SK-N-MC (cell line): ENCODE measurements around the gene SLC5A7.

Experiments used
- DNase-seq: peaks from one replicate; pipeline ENCODE4 v3.0.0-alpha.2; 2011; ENCODE audit warnings: low read depth, low spot score
- H3K27ac ChIP-seq: fragments of 200-600 bp; sonication (generic); 2 replicates; pipeline ENCODE4 v1.5.1; 2016; ENCODE audit warnings: mixed run types
- H3K36me3 ChIP-seq: fragments of 200-600 bp; sonication (generic); 2 replicates; pipeline ENCODE4 v1.6.1; 2017; ENCODE audit warnings: antibody characterized with exemption, low read length, mixed read lengths; ENCODE audit not compliant: insufficient read depth
- H3K4me3 ChIP-seq: fragments of 200-600 bp; sonication (generic); 2 replicates; pipeline ENCODE4 v1.5.1; 2016
- H3K9ac ChIP-seq: fragments of 200-600 bp; sonication (generic); 2 replicates; pipeline ENCODE4 v1.8.0; 2017; ENCODE audit warnings: mixed run types, mixed read lengths; ENCODE audit not compliant: insufficient read length
- H3K9me3 ChIP-seq: fragments of 200-600 bp; sonication (generic); 2 replicates; pipeline ENCODE4 v1.6.1; 2017; ENCODE audit warnings: low read depth, mild to moderate bottlenecking, antibody characterized with exemption, low read length, moderate library complexity, mixed read lengths
- EZH2 ChIP-seq: fragments of 200-600 bp; sonication (generic); IDR thresholded peaks from one replicate; pipeline ENCODE4 v1.6.1; 2017; ENCODE audit warnings: antibody characterized with exemption
- FOXP2 ChIP-seq: optimal IDR thresholded peaks from 2 replicates; pipeline ENCODE3; 2011; ENCODE audit warnings: mild to moderate bottlenecking, moderate library complexity; ENCODE audit not compliant: insufficient read depth; ENCODE audit errors: extremely low read length, control extremely low read depth
- POLR2AphosphoS5 ChIP-seq: IDR thresholded peaks from 2 replicates; pipeline ENCODE4 v1.6.1; 2012; ENCODE audit warnings: mild to moderate bottlenecking, low read depth, low read length, borderline replicate concordance

The SLC5A7 gene

GRCh38 chr2:108031471-108031941 lies 45.2 kb downstream of the SLC5A7 start:
- no peak for DNase-seq
- Histone ChIP-seq H3K36me3 (no peaks in the 10 kb centered on the region), H3K27ac (no peak overlapping the region), H3K9me3 (no peaks in the 10 kb centered on the region), H3K4me3 (no peak overlapping the region), H3K9ac (no peak overlapping the region)
- TF ChIP-seq FOXP2 = no peak
- TF ChIP-seq EZH2 = no peak
- no peak for TF ChIP-seq POLR2AphosphoS5

- Histone ChIP-seq H3K9me3 (no peaks in the 10 kb centered on the region), H3K9ac (no peak overlapping the region), H3K36me3 (no peaks in the 10 kb centered on the region), H3K27ac (no peak overlapping the region), H3K4me3 (no peak overlapping the region)
- no peak for DNase-seq
- TF ChIP-seq EZH2 = no peak
- no peak for TF ChIP-seq POLR2AphosphoS5
- TF ChIP-seq FOXP2 = no peak
Observed at GRCh38 chr2:108034843-108035242, 48.5 kb downstream of the SLC5A7 start.

- Histone ChIP-seq H3K27ac (no peak overlapping the region), H3K36me3 (no peaks in the 10 kb centered on the region), H3K4me3 (no peak overlapping the region), H3K9ac (no peak overlapping the region), H3K9me3 (no peaks in the 10 kb centered on the region)
- no peak for DNase-seq
- TF ChIP-seq POLR2AphosphoS5 = no peak
- TF ChIP-seq EZH2 = no peak
- no peak for TF ChIP-seq FOXP2
Observed at GRCh38 chr2:108048752-108049151, 62.4 kb downstream of the SLC5A7 start.

GRCh38 chr2:108058576-108059137 lies 72.3 kb downstream of the SLC5A7 start:
- Histone ChIP-seq H3K36me3 (no peaks in the 10 kb centered on the region), H3K9ac (no peak overlapping the region), H3K4me3 (no peak overlapping the region), H3K9me3 (no peaks in the 10 kb centered on the region), H3K27ac (no peak overlapping the region)
- TF ChIP-seq EZH2 (no peak), FOXP2 (no peak), POLR2AphosphoS5 (no peak)
- DNase-seq = no peak

GRCh38 chr2:108061439-108062042 lies 75.2 kb downstream of the SLC5A7 start:
- Histone ChIP-seq H3K4me3 (no peak overlapping the region), H3K9ac (no peak overlapping the region), H3K9me3 (no peaks in the 10 kb centered on the region), H3K27ac (no peak overlapping the region), H3K36me3 (no peaks in the 10 kb centered on the region)
- DNase-seq = no peak
- TF ChIP-seq EZH2 = no peak
